HG03469 (cell line): ENCODE results near the gene CCDC170.

ENCODE experiments used
- ATAC-seq: cut with Tn5 transposase; IDR thresholded peaks from one replicate; pipeline ENCODE4 v1.9.1; 2021; ENCODE audit warnings: mild to moderate bottlenecking, moderate library complexity, moderate number of reproducible peaks; ENCODE audit not compliant: unreplicated experiment

CCDC170 gene

DNA sequence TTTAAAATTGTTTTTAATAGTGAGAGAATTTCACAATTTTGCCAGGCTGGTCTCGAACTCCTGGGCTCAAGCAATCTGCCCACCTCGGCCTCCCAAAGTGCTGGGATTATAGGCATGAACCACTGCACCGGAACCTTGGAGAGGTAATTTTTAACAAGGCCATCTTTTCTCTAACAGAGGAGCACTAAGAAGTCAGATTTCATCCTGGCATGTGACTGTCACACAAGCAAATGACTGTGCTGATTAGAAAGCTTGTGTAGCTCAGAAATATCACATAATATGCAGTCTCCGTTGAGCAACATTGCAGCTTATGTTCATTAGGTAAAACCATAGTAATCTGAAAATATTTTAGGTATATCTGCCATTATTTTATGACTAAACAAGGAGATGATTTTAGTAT lies 156.0 kb downstream of the CCDC170 start:
- no peak for ATAC-seq

GRCh38 chr6:151651639-151652038 lies 157.8 kb downstream of the CCDC170 start:
- no peak for ATAC-seq

DNA sequence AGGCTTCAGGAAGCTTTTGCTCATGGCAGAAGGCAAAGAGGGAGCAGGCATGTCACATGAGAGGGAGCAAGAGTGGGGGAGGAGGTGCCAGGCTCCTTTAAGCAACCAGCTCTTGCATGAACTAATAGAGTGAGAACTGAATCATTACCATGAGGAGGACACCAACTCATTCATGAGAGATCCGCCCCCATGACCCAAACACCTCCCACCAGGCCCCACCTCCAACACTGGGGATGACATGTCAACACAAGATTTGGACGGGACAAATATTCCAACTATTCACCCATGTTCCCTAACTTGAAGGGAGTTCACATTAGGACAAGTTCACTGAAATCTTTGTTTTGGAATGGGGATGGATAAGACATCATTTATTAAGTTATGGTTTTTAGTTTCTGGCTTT lies 158.5 kb downstream of the CCDC170 start:
- no peak for ATAC-seq

DNA sequence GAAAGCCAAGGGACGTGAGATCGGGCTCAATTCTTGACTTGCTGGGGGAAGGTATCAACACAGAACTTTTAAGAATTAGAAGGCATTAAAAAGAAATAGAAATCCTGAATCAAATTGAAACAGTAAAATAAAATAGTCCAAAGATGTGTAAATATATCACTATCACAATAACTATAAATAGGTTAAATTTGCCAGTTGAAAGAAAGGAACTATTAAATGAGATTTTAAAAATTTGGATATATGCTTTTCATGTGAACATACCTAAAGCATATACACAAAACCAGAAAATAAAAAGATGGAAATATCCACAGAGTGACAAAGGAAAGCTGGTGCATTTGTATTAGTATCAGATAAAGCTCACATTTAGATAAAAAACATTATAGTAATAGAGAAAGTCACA lies 161.3 kb downstream of the CCDC170 start:
- ATAC-seq: no peak

DNA sequence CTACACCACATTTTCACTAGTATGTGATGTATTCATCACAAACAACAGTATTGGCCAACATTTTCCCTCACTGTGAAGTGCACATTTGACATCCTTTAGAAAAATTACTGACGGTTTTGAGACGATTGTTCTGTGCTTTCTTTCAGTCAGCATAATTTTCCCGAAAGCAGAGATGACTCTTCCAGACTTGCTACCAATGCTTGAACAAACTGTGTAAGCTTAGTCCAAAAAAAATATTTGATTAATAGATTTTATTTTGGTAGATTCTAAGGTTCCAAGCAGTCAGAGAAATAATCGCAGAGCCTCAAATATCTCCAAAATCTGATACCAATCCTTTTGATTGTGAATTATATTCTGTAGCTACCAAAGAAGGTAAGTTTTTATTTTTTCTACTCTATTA lies 162.6 kb downstream of the CCDC170 start:
- no peak for ATAC-seq

DNA sequence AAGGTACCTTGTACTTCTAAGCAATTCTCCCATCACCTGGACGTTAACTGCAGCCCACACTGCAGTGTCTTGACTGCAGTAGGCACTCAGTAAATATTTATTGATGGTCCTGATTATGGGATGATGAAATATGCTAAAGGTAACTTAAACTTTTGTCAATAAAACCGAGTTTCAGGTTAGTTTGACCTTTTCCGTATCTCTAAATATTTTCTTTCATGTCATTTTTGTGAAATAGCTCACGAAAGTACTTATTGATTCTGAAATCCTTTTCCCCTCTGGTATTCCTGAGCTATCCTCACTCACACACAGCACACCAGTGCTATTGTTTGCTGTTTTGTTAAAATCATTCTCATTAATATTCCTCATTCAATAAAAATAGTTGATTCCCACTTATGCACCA lies 164.3 kb downstream of the CCDC170 start:
- ATAC-seq: no peak

GRCh38 chr6:151659212-151659611 lies 165.4 kb downstream of the CCDC170 start:
- ATAC-seq: no peak

DNA sequence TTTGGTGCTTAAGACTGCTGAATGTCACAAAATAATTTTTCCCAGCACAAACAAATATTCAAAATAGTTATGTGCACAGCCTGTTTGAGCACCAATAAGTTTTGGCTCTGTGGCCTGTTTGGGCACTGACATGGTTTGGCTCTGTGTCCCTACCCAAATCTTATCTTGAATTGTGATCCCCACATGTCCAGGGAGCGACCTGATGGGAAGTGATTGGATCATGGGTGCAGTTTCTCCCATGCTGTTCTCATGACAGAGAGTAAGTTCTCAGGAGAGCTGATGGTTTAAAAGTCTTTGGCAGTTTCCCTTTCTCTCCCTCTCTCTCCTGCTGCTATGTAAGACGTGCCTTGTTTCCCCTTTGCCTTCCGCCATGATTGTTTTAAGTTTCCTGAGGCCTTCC lies 167.7 kb downstream of the CCDC170 start:
- ATAC-seq: no peak

DNA sequence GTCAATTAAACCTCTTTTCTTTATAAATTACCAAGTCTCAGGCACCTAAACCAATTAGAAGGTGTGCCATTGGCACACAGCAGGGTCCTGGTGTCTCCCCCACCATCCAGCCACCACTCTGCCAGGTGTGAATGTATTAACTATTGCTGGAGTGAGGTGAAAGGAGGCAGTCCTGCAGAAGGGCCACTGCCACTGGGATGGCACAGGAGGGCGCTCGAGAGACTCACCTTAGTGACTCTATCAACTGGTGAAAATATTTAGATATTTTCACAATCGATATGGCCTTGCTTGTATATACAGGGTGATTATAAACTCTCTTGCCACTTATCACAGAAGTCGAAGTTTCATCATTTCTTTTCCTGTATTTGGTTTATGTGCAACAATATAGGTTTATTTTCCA lies 168.1 kb downstream of the CCDC170 start:
- no peak for ATAC-seq

DNA sequence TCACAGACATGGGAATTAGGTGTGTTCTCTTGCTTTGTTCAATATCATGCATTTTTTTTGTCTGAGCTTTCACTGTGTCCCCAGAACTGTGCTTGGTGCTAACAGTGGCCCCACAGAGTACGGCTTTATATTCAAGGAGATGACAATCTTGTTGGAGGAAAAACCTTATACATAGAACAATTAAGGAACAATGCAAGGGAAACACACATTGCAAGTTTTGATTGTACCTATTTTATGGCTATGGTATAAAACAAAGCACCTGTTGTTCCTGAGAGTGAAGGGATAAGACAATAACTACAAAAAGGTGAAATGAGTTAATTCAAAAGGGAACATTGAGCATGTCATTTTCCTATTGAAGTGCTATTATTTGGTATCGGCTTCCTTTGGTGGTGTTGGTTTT lies 169.7 kb downstream of the CCDC170 start:
- no peak for ATAC-seq

DNA sequence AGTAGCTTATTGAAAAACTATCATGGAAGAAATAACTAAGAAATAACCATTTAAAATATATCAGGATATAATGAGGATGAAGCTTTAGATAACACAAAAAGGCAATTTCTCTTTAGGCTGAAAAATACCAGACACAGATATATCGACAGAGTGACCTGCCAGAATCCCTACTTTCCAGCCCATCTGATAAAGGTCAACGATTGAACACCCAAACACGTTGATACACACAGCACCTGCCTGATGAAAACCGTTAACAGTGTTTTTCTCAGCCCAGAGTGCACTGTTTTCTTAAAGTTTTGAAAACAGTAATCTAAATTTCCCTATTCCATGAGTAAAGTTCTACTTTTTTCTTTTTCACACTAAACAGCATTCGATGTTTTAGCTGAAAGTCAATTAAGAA lies 170.6 kb downstream of the CCDC170 start:
- no peak for ATAC-seq

DNA sequence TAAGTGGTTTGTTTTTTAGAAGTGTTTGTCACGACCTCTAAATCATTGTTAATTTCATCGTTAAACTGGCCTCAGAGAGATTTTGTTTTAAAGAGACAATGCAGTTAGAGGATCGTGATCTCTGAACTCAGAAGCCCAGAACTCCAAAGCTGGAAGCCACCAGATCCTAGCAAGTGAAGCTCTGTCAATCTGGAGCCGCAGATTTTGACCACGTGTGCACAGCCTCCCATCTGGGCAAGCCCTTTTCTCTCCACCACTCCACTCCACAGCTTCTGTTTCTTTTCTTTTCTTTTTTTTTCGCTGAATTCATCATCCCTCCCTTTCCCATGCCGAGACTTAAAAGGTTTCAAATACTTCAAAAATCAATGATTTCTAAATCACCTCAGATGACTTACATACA lies 171.5 kb downstream of the CCDC170 start:
- ATAC-seq: no peak

DNA sequence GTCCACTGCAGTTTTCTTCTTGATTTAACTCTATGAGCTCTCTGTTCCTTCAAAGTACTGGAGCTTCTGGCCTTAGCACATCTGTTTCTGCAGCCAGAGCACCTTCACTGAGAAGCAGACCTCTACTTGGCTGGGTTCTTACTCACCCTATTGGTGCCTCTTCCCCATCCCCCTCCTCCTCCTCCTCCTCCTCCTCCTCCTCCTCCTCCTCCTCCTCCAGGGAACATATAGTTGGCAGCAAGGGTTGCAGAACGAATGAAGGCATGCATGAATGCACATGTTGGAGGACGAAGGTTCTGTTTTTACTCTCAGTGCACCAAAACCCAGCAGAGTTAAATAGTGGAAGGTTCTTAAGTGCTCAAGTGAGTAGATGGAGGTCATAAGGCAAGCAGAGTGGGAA lies 172.7 kb downstream of the CCDC170 start:
- ATAC-seq: no peak

GRCh38 chr6:151669208-151669560 lies 175.4 kb downstream of the CCDC170 start:
- ATAC-seq: no peak

DNA sequence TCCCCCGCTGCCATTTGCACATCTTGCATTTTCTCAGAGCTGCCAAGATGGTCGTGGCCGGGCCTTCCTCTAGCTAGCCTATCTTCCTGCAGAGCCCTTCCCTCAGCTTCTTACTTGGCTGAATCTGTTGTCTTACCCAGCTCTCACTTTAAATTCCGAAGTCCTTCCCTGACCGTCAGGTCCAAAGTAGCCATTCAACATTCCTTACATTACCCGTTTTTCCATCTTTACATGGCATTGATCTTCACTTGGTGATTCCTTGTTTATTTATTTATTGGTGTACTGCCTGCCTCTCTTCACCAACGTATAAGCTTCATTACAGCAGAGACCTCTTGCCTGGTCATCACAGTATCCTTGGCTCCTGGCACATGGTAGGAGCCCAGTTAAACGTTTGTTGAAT lies 176.3 kb downstream of the CCDC170 start:
- no peak for ATAC-seq
